ENCODE data around the gene RNU1-1. TPM values are rescaled to one million over a fixed set of nuclear protein-coding genes. Genes with fewer than 3 reads are reported as not detected.
"Not testable (repeated sequence)": the region's sequence is repeated elsewhere in the genome, so short reads cannot be mapped to it uniquely, and the experiment has no call there.

Gene RNU1-1
- total and polyA plus RNA-seq, 9 of the 15 experiments (the other 6 are each of a cell fraction or from before 2014, with no cell fraction given), result under 0.01 to 32,823 (median 2,538) TPM; not detected in 4

- peak; percentile 87 for TF ChIP-seq ETV5 (CRISPR knock-in tag; IDR thresholded peaks at IDR 0.05; ENCODE audit: low read depth)
- TF ChIP-seq NCOA4 (IDR thresholded peaks at IDR 0.05; ENCODE audit: partially characterized antibody), result peak; percentile 82
- TF ChIP-seq ERF (CRISPR knock-in tag; IDR thresholded peaks at IDR 0.05), result peak; percentile 99
- TF ChIP-seq SMAD3 (CRISPR knock-in tag; conservative IDR thresholded peaks at IDR 0.05), result peak; percentile 97
- peak; percentile 96 for TF ChIP-seq ZNF717 (CRISPR knock-in tag; IDR thresholded peaks at IDR 0.05)
- peak; percentile 82 to 90; a peak in 3 of 4 replicates for TF ChIP-seq SIN3A (IDR thresholded peaks at IDR 0.05; ENCODE audit: borderline replicate concordance in 2 of 2, control insufficient read depth in 1 of 2, low read depth in 2 of 2, low read length in 2 of 2)
- not testable (repeated sequence) for TF ChIP-seq ID3 (CRISPR knock-in tag; IDR thresholded peaks at IDR 0.05)
- TF ChIP-seq ID3 (tag; IDR thresholded peaks at IDR 0.05), result 0 out of 2 replicates have a peak, but pooled peaks have one; percentile 40
- TF ChIP-seq NFYB (IDR thresholded peaks at IDR 0.05; ENCODE audit: extremely low read depth, insufficient read length), result peak; percentile 11
- peak; percentile 93 for TF ChIP-seq ZNF561 (CRISPR knock-in tag; conservative IDR thresholded peaks at IDR 0.05)
- TF ChIP-seq FOXA3 (CRISPR knock-in tag; conservative IDR thresholded peaks at IDR 0.05 in 1 of 2, IDR thresholded peaks at IDR 0.05 in 1 of 2), result peak in 1 of 2 experiments; percentile 58; a peak in 2 of 4 replicates
- TF ChIP-seq ELF2 (CRISPR knock-in tag; IDR thresholded peaks at IDR 0.05), result peak; percentile 73; the same call in 1 of the 2 replicates
- peak; percentile 95 for TF ChIP-seq ZNF77 (CRISPR knock-in tag; IDR thresholded peaks at IDR 0.05)
- peak; percentile 94; the same call in 1 of the 2 replicates for TF ChIP-seq RUNX1 (IDR thresholded peaks at IDR 0.05; ENCODE audit: low read depth)
- TF ChIP-seq ZBTB2 (IDR thresholded peaks at IDR 0.05), result peak; percentile 47
- TF ChIP-seq ZFP1 (CRISPR knock-in tag; IDR thresholded peaks at IDR 0.05), result peak; percentile 85
- peak; percentile 99 for TF ChIP-seq ILF3 (IDR thresholded peaks at IDR 0.05; ENCODE audit: borderline replicate concordance)
Observed at GRCh38 chr1:16513412-16514106, 526 bp downstream of the RNU1-1 start (continued).
